Neuronal stem cell (in vitro differentiated cells): Measurements from ENCODE around the gene PCYOX1L.

Experiments
- DNase-seq: peaks from one replicate; pipeline ENCODE4 v3.0.0-alpha.2; 2013; ENCODE audit warnings: low spot score
- H2AFZ ChIP-seq: one replicate; pipeline ENCODE4 v1.6.1; 2013; ENCODE audit warnings: mild to moderate bottlenecking, low read length, inconsistent platforms
- H2AK5ac ChIP-seq: 2 replicates; pipeline ENCODE4 v1.6.1; 2013; ENCODE audit warnings: low read depth, mild to moderate bottlenecking, inconsistent platforms, low read length, moderate library complexity, mixed read lengths
- H2BK120ac ChIP-seq: 2 replicates; pipeline ENCODE4 v1.6.1; 2013; ENCODE audit warnings: low read depth, mild to moderate bottlenecking, inconsistent platforms, low read length, moderate library complexity, mixed read lengths
- H2BK12ac ChIP-seq: one replicate; pipeline ENCODE4 v1.6.1; 2013; ENCODE audit warnings: low read length, inconsistent platforms
- H2BK15ac ChIP-seq: 2 replicates; pipeline ENCODE4 v1.6.1; 2013; ENCODE audit warnings: mild to moderate bottlenecking, low read length, inconsistent platforms, mixed read lengths
- H2BK5ac ChIP-seq: one replicate; pipeline ENCODE4 v1.6.1; 2013; ENCODE audit warnings: inconsistent platforms, mild to moderate bottlenecking, low read length, moderate library complexity
- H3K14ac ChIP-seq: one replicate; pipeline ENCODE4 v1.6.1; 2013; ENCODE audit warnings: low read length, inconsistent platforms
- H3K18ac ChIP-seq: 2 replicates; pipeline ENCODE4 v1.6.1; 2013; ENCODE audit warnings: low read length, inconsistent platforms
- H3K23ac ChIP-seq: 2 replicates; pipeline ENCODE4 v1.6.1; 2013; ENCODE audit warnings: low read depth, mild to moderate bottlenecking, mixed read lengths, low read length, inconsistent platforms; ENCODE audit not compliant: poor library complexity
- H3K27ac ChIP-seq: replicated peaks from 3 replicates; pipeline ENCODE4 v1.5.1; 2013; ENCODE audit warnings: low read length, inconsistent platforms
- H3K27me3 ChIP-seq, 3 experiments: 2 replicates each; pipeline ENCODE4 v1.6.1; 2013; ENCODE audit warnings: low read length in 3 of 3, mild to moderate bottlenecking in 2 of 3, inconsistent platforms in 1 of 3, low read depth in 1 of 3, mixed read lengths in 1 of 3, moderate library complexity in 1 of 3; ENCODE audit not compliant: control insufficient read depth in 3 of 3, insufficient read depth in 3 of 3
- H3K36me3 ChIP-seq, 2 donors: replicated peaks in 1 of 2; 2 replicates each; pipeline ENCODE4 v1.6.1; 2013; ENCODE audit warnings: low read length in 2 of 2; ENCODE audit not compliant: control insufficient read depth in 2 of 2, insufficient read depth in 2 of 2
- H3K4ac ChIP-seq: 2 replicates; pipeline ENCODE4 v1.6.1; 2013; ENCODE audit warnings: inconsistent platforms, mild to moderate bottlenecking, low read length, moderate library complexity
- H3K4me1 ChIP-seq, 2 donors: 1 replicate in 1 of 2; 2 replicates in 1 of 2; pipeline ENCODE4 v1.6.1; 2013; ENCODE audit warnings: low read length in 2 of 2, low read depth in 1 of 2; ENCODE audit not compliant: control insufficient read depth in 2 of 2, insufficient read depth in 1 of 2
- H3K4me2 ChIP-seq: one replicate; pipeline ENCODE4 v1.6.1; 2013; ENCODE audit warnings: mild to moderate bottlenecking, low read length, inconsistent platforms; ENCODE audit not compliant: insufficient read depth, poor library complexity, severe bottlenecking
- H3K4me3 ChIP-seq, 2 donors: 2 replicates each; pipeline ENCODE4 v1.5.1; 2013; ENCODE audit warnings: low read length in 2 of 2, mild to moderate bottlenecking in 2 of 2, inconsistent platforms in 1 of 2, moderate library complexity in 1 of 2
- H3K79me1 ChIP-seq: one replicate; pipeline ENCODE4 v1.6.1; 2013; ENCODE audit warnings: low read depth, mild to moderate bottlenecking, inconsistent platforms, low read length, moderate library complexity
- H3K9ac ChIP-seq: one replicate; pipeline ENCODE4 v1.6.1; 2013; ENCODE audit warnings: mild to moderate bottlenecking, low read depth, low read length, inconsistent platforms; ENCODE audit not compliant: poor library complexity
- H3K9me3 ChIP-seq, 2 donors: replicated peaks in 1 of 2; 2 replicates each; pipeline versions ENCODE3 to v1.6.1; 2013; ENCODE audit warnings: low read length in 2 of 2, mild to moderate bottlenecking in 2 of 2, inconsistent platforms in 1 of 2, low read depth in 1 of 2, mixed read lengths in 1 of 2, moderate library complexity in 1 of 2; ENCODE audit not compliant: control insufficient read depth in 2 of 2, insufficient read depth in 1 of 2
- H4K8ac ChIP-seq: one replicate; pipeline ENCODE4 v1.6.1; 2013; ENCODE audit warnings: low read depth, mild to moderate bottlenecking, inconsistent platforms, low read length, moderate library complexity
- H4K91ac ChIP-seq: one replicate; pipeline ENCODE4 v1.6.1; 2013; ENCODE audit warnings: low read length, low read depth, mild to moderate bottlenecking, inconsistent platforms; ENCODE audit not compliant: poor library complexity
- WGBS, 2 donors: extraction: QIAGEN DNeasy Blood & Tissue Kit; methylation state at CpG; one replicate each; pipeline ENCODE4 v1.1.7; 2013; ENCODE audit warnings: missing lambda C conversion rate in 2 of 2, mixed read lengths in 1 of 2; ENCODE audit not compliant: insufficient read length in 2 of 2, insufficient replicate concordance in 1 of 2; ENCODE audit errors: extremely low coverage in 2 of 2; 5-methylcytosine and 5-hydroxymethylcytosine counted together

The PCYOX1L gene

DNA sequence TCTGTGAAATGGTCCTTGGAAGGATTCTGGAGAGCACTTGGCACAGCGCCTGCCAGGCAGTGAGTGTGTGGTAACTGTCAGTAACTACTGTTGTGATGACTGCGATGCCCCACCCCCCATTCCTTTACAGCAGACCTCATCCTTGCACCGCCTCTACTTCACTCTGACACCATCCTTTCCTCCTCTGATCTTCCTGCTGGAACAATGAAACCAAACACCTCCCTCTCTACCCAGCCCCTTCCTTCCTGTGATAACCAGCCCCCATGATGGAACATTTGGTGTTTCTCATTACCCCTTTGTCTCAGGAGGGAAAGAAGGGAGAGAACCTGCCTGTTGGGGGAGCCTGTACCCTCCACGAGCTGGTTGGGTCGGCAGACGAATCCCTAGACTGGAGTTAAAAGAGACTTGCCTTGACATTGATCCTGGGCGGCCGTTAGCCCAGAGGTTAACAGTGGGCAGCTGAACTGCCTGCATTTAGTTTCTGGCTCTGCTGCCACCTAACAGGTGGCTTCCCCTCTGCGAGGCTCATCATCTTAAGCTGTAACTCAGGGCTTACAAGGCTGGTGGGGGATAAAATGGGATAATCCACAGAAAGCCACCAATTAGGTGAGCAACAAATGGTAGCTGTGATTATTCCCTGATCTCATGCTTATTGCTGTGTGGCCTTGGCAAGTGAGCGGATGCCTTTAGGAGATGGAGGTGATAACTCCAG lies 46.7 kb upstream of the PCYOX1L start:
- Histone ChIP-seq H3K79me1 (no peaks in the 10 kb centered on the region), H4K8ac (no peak overlapping the region), H3K14ac (no peak overlapping the region), H4K91ac (no peak overlapping the region), H3K9me3 (no peaks in the 10 kb centered on the region), H3K9ac (no peak overlapping the region), H3K23ac (no peak overlapping the region), H3K4me3 (no peak overlapping the region), H2BK5ac (no peak overlapping the region), H3K36me3 (no peaks in the 10 kb centered on the region), H3K4me1 (peaks cover 0 to 2% of the 10 kb centered on the region in 2 donors), H3K27me3 (peaks cover 0 to 33% (median 0%) of the 10 kb centered on the region in 3 experiments), H2BK120ac (no peak overlapping the region), H3K4ac (no peak overlapping the region), H3K4me2 (no peak overlapping the region), H2AFZ (peak overlapping the region; percentile 36), H2BK12ac (no peak overlapping the region), H3K27ac (no peak overlapping the region), H2BK15ac (no peak overlapping the region), H2AK5ac (no peak overlapping the region), H3K18ac (no peak overlapping the region)
- no CpG with 5 or more reads among the region's 10 CpGs for WGBS, 2 donors
- no peak for DNase-seq

DNA sequence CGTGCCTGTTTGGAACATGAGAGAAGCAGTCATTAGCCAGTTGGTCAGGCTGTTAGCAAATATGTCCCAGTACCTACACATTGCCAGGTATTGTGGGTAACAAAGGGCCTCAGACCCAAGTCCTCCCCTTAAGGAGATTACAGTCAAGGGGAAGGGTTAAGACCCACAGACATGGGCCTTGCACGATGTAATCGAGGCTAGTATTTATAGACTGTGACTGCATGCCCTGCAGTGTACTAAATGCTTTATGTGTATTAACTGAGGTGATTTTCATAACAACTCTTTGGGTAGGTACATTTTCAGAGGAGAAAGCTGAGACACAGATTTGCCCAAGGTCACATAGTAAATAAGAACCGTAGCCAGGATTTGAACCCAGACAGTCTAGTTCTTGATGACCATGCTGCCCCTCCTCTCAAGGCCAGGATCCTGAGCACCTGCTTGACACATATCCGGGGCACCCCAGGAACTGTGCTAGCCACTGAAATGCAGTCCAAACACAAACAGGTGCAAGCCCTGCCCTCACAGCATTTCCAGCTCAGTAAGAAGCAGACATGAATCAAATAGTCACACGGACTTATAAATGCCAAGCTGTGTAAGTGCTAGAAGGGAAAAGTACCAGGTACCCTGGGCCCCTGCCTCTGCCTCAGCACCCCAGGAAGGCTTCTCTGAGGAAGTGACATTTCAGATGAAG lies 44.5 kb upstream of the PCYOX1L start:
- Histone ChIP-seq H2BK120ac (no peak overlapping the region), H3K27ac (no peak overlapping the region), H3K4me1 (peaks cover 0 to 2% of the 10 kb centered on the region in 2 donors), H3K9ac (no peak overlapping the region), H3K14ac (no peak overlapping the region), H2AK5ac (no peak overlapping the region), H3K4me2 (no peak overlapping the region), H3K79me1 (no peaks in the 10 kb centered on the region), H3K23ac (no peak overlapping the region), H3K36me3 (no peaks in the 10 kb centered on the region), H2AFZ (no peak overlapping the region), H3K9me3 (no peaks in the 10 kb centered on the region), H3K4me3 (no peak overlapping the region), H3K27me3 (peaks cover 0 to 22% (median 0%) of the 10 kb centered on the region in 3 experiments), H3K4ac (no peak overlapping the region), H2BK12ac (no peak overlapping the region), H4K8ac (no peak overlapping the region), H4K91ac (no peak overlapping the region), H2BK5ac (no peak overlapping the region), H2BK15ac (no peak overlapping the region), H3K18ac (no peak overlapping the region)
- whole genome bisulfite sequencing, 2 donors: no CpG with 5 or more reads among the region's 6 CpGs
- DNase-seq: no peak

- Histone ChIP-seq H3K18ac (no peak overlapping the region), H3K4ac (no peak overlapping the region), H2AK5ac (no peak overlapping the region), H2BK120ac (no peak overlapping the region), H2AFZ (no peak overlapping the region), H2BK12ac (no peak overlapping the region), H3K4me3 (no peak overlapping the region), H3K23ac (no peak overlapping the region), H3K14ac (no peak overlapping the region), H3K36me3 (no peaks in the 10 kb centered on the region), H3K27ac (no peak overlapping the region), H3K79me1 (no peaks in the 10 kb centered on the region), H3K9me3 (no peaks in the 10 kb centered on the region), H3K9ac (no peak overlapping the region), H3K27me3 (peaks cover 0 to 17% (median 0%) of the 10 kb centered on the region in 3 experiments), H2BK15ac (no peak overlapping the region), H2BK5ac (no peak overlapping the region), H4K8ac (no peak overlapping the region), H4K91ac (no peak overlapping the region), H3K4me2 (no peak overlapping the region), H3K4me1 (peaks cover 0 to 2% of the 10 kb centered on the region in 2 donors)
- DNase-seq: no peak
- WGBS, 2 donors: no CpG with 5 or more reads among the region's 4 CpGs
Measured at GRCh38 chr5:149314571-149315111, 43.2 kb upstream of the PCYOX1L start.

DNA sequence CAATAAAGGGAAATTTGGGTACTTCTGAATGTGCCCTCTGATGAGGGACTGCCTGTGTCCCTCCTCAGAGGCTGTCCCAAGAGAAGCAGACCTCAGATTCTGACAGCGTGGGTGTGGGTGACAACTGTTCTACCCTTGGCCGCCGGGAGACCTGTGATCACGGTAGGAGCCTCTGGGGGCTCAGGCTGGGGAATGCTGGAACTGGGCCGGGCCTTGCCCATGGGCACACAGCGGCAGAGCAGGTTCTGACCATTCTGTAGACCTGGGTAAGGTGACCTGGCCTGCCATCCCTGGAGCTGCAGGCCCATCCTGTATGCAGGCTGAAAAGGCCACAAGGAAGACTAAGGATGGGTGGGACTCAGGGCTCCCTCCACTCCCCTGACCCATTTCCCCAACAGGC lies 42.1 kb upstream of the PCYOX1L start:
- no peak overlapping the region for H3K23ac ChIP-seq
- no peak overlapping the region for H3K27ac ChIP-seq
- no peak for DNase-seq
- H2BK5ac ChIP-seq: peak overlapping the region; percentile 48
- no peak overlapping the region for H3K14ac ChIP-seq
- no peak overlapping the region for H3K4me2 ChIP-seq
- no peak overlapping the region for H2BK15ac ChIP-seq
- peaks cover 0 to 5% of the 10 kb centered on the region in 2 donors for H3K4me1 ChIP-seq
- peak overlapping the region; percentile 35 for H2BK120ac ChIP-seq
- no CpG with 5 or more reads among the region's 6 CpGs for WGBS, 2 donors
- no peak overlapping the region for H2AFZ ChIP-seq
- no peak overlapping the region for H2BK12ac ChIP-seq
- peaks cover 0 to 14% (median 0%) of the 10 kb centered on the region in 3 experiments for H3K27me3 ChIP-seq
- no peak overlapping the region for H4K8ac ChIP-seq
- no peak overlapping the region for H3K4ac ChIP-seq
- peak overlapping the region; percentile 54 for H3K9ac ChIP-seq
- no peaks in the 10 kb centered on the region for H3K9me3 ChIP-seq
- H2AK5ac ChIP-seq: peak overlapping the region; percentile 43
- no peak overlapping the region for H3K4me3 ChIP-seq
- H4K91ac ChIP-seq: no peak overlapping the region
- no peaks in the 10 kb centered on the region for H3K79me1 ChIP-seq
- no peaks in the 10 kb centered on the region for H3K36me3 ChIP-seq
- no peak overlapping the region for H3K18ac ChIP-seq
